Middle frontal gyrus (tissue), 1 donor: ENCODE data around the gene ZNF709.
A peak's percentile ranks its signal among the peaks of the same experiment; 100 is the strongest.
"Not testable (repeated sequence)": the region's sequence is repeated elsewhere in the genome, so short reads cannot be mapped to it uniquely, and the experiment has no call there.

Experiments
- DNase-seq: peaks from one replicate; pipeline ENCODE4 v3.0.0-alpha.2; 2015; ENCODE audit warnings: low spot score; ENCODE audit errors: extremely low spot score

The ZNF709 gene

GRCh38 chr19:12453495-12453894 is 31.1 kb downstream of the ZNF709 start:
- no peak for DNase-seq

GRCh38 chr19:12450844-12451243 is 33.8 kb downstream of the ZNF709 start:
- DNase-seq: no peak

- no peak for DNase-seq
Measured at GRCh38 chr19:12448808-12449207, 35.8 kb downstream of the ZNF709 start.

- DNase-seq: peak; percentile 96
Measured at GRCh38 chr19:12440541-12441316, 43.9 kb downstream of the ZNF709 start, which contains the start of gene ZNF443. Gene ZNF443, minus strand, starts transcription at chr19:12441021. Its CDS starts 107 bp downstream, at chr19:12440914.

GRCh38 chr19:12439686-12440540 is 44.7 kb downstream of the ZNF709 start:
- not testable (repeated sequence) for DNase-seq

- DNase-seq: not testable (repeated sequence)
Measured at GRCh38 chr19:12430726-12431299, 53.8 kb downstream of the ZNF709 start.

GRCh38 chr19:12425888-12426274 is 58.7 kb downstream of the ZNF709 start:
- no peak for DNase-seq

- no peak for DNase-seq
Measured at GRCh38 chr19:12425236-12425887, 59.3 kb downstream of the ZNF709 start.

GRCh38 chr19:12417273-12417672 is 67.3 kb downstream of the ZNF709 start:
- DNase-seq: not testable (repeated sequence)

- DNase-seq: no peak
Measured at GRCh38 chr19:12411893-12412292, 72.7 kb downstream of the ZNF709 start.
